HL-60/S4 treated with phorbol 12-myristate 13-acetate at 8.2 ng/mL for 4 days and 3 days (cell line): ENCODE data around the gene RSBN1.
"Not testable (repeated sequence)": the region's sequence is repeated elsewhere in the genome, so short reads cannot be mapped to it uniquely, and the experiment has no call there.

Experiments
- in situ Hi-C: fragments of 300-500 bp; cut with MboI; formaldehyde crosslinking; loops from 2 replicates; pipeline ENCODE4 v1.15.0; 2022; ENCODE audit warnings: low sequenced_read_pairs

Gene RSBN1

GRCh38 chr1:113811888-113812660 is at the start of gene RSBN1:
Gene RSBN1 (minus strand): TSS chr1:113812476. CDS start chr1:113812412, 64 bp downstream.
- in situ Hi-C loops, result no loop called here

- in situ Hi-C loops, result no loop called here
Measured at GRCh38 chr1:113861641-113862040, 49.4 kb upstream of the RSBN1 start.

- in situ Hi-C loops, result no loop called here
Measured at GRCh38 chr1:113860891-113861290, 48.6 kb upstream of the RSBN1 start.

DNA sequence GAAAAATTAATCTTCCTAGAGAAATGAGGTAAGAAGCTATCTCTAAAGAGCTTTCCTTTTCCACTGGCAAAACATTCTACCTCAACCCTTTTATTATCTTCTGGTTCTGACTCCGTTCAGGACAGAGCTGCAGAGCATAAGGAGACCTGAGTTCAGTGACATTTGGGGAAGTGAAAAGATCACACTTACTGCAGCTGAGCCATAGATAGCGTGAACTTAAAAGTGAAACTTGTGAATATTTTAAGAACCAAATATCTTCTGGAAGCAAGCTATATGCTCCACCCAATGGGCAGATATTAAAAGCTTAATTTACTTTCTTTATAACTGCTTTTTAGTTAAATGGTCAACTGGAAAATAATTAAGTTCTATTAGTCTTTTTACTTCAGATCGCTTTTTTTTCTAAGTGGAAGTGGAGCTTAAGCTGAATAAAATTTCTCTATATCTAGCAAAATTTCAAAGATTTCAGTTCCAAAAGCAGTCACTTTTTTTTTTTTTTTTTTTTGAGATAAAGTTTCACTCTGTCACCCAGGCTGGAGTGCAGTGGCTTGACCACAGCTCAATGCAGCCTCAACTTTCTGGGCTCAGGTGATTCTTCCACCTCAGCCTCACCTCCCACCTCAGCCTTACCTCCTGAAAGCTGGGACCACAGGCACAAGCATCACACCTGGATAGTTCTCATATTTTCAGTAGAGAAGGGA is 47.4 kb upstream of the RSBN1 start:
- in situ Hi-C loops, result no loop called here

GRCh38 chr1:113858982-113859381 is 46.7 kb upstream of the RSBN1 start:
- in situ Hi-C loops, result no loop called here

DNA sequence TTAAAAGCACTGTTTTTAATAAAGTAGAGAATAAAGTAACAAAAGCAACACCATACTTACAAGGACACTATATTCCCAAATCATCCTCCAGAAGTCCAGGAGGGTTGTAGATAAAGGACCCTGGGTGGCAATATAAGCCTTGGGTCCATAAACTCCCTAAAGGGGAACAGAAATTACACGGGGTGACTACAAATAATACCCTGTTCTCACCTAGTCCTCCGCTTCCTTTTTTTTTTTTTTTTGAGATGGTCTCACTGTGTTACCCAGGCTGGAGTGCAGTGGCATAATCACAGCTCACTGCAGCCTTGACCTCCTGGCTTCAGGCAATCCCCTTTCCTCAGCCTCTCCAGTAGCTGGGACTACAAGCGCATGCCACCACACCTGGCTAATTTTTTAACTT is 46.1 kb upstream of the RSBN1 start:
- in situ Hi-C loops, result no loop called here

GRCh38 chr1:113857776-113858175 is 45.5 kb upstream of the RSBN1 start:
- in situ Hi-C loops, result no loop called here

- in situ Hi-C loops, result no loop called here
Measured at GRCh38 chr1:113856401-113856790, 44.1 kb upstream of the RSBN1 start.

DNA sequence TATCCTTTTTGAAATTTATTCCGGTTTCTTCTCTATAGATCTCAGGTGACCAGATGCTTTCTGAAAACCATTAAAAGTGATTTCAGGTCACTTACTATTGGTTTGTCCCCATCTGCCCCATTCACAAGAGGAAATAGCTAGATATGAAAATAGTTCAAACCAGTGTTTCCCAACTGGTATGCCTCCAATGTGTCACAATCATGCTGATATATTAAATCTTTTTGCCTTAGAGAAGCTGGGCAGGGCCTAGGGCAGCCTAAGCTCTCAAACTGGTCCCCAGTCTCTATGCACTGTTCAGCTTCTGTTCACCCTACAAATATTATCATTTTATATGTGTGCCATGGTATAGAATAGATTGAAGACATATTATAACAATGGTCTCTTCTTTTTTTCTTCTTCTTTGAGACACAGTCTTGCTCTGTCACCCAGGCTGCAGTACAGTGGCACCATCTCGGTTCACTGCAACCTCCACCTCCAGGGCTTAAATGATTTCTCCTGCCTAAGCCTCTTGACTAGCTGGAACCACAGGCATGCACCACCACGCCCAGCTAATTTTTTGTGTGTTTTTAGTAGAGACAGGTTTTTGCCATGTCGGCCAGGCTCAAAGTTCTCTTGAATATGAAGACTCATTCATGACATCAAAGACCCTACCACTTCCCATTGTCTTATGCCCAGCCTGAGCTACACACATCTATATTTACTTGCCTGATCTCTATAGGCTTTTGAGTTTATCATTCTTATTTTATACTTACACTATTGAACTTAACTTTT is 43.5 kb upstream of the RSBN1 start:
- in situ Hi-C loops, result no loop called here

- in situ Hi-C loops, result no loop called here
Measured at GRCh38 chr1:113854234-113854633, 42.0 kb upstream of the RSBN1 start.

- in situ Hi-C loops, result not testable (repeated sequence)
Measured at GRCh38 chr1:113852694-113853093, 40.4 kb upstream of the RSBN1 start.

GRCh38 chr1:113850127-113850796 is 38.0 kb upstream of the RSBN1 start:
- in situ Hi-C loops, result no loop called here

GRCh38 chr1:113849072-113849471 is 36.8 kb upstream of the RSBN1 start:
- in situ Hi-C loops, result no loop called here

DNA sequence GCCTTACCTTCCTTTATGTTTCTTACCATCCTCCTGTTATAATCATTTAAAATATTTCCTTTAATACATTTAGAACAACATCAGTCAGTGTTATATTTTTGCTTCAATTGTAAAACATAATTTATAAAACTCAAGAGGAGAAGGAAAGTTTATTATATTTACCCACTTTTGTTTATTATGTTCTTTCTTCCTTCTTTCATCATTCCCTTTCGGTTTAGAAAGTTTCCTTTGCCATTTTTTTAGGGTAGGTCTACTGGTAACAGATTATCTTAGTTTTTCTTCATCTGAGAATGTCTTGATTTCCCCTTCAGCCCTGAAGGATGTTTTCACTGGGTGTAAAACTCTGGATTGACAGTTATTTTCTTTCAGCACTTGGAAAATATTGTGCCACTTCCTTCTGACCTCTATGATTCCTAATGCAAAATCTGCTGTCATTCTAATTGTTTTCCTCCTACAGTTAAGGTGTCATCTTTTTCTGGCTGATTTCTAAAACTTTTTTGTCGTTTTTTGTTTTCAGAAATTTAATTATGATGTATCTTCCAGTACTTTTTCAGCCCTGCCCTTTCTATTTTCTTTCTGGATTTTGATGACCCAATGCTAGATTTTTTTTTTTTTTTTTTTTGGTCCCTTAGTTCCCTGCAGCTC is 34.2 kb upstream of the RSBN1 start:
- in situ Hi-C loops, result no loop called here

DNA sequence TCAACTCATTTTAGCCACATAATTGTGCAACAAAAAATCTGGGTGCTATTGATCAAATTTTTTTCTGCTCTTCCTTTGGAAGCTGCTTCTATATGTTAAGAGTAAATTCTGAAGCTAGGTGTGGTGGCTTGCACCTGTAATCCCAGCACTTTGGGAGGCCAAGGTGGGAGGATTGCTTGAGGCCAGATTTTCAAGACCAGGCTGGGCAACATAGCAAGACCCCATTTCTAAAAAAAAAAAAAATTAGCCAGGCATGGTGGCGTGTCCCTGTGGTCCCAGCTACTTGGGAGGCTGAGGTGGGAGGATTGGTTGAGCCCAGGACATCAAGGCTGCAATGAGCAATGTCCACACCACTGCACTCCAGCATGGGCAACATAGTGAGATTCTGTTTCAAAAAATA is 24.3 kb upstream of the RSBN1 start:
- in situ Hi-C loops, result no loop called here

DNA sequence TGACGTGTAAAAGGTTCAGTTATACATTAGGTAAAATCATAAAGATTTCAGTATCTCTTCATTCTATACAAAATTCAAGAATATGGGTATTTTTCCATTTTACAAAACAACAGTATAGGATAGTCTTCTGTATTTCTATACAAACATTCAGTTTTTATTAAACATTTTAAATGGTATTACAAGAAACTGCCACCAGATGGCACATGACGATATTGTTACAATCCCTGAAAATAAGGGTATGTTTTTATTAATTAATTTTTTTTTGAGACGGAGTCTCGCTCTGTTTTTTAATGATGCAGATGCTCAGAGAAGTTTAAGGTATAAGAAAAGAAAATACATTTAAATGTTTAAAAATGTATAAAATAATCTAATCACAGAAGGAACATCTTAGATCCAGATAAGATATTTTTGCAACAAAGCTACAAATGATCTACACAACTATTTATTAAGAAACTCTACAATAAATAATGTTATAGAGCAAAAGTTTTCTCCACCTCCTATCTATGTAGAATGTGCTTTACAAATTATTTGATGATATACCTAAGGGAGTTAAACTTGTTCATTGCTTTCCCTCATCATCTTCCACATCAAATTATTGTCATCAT is 23.5 kb upstream of the RSBN1 start:
- in situ Hi-C loops, result no loop called here

DNA sequence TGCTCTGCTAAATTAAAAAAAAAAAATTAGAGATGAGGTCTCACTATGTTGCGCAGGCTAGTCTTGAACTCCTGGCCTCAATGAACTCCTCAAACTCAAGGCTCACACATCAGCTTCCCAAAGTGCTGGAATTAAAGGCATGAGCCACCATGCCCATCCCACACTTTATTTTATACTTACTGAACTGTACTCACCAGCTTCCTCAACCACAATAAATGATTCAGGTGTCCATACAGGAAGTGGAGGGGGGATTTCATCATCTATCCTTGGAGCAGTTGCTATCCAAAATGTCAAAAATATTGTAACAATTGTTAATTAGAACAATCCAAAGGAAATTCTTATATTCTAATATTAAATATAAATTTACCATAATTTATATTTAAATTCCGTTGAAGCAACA is 22.4 kb upstream of the RSBN1 start:
- in situ Hi-C loops, result no loop called here

GRCh38 chr1:113830039-113830438 is 17.8 kb upstream of the RSBN1 start:
- in situ Hi-C loops, result no loop called here

DNA sequence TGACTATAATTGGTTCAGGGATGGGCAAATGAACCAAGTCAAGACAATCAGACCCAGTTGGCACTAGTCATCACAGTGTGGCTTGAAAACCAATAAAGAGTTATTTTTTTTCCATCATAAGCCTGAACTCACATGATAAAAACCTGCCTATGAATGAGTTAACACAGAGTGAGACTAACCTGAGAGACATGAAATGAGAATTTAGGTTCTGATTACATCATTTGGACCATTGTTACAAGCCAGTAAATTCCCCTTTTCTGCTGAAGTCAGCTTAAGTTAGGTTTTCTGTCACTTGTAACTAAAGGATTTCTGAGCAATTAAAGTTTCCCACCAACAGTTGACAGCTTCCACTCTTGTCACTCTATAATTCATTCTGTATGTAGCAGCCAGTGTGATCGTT is 9.6 kb upstream of the RSBN1 start:
- in situ Hi-C loops, result no loop called here

DNA sequence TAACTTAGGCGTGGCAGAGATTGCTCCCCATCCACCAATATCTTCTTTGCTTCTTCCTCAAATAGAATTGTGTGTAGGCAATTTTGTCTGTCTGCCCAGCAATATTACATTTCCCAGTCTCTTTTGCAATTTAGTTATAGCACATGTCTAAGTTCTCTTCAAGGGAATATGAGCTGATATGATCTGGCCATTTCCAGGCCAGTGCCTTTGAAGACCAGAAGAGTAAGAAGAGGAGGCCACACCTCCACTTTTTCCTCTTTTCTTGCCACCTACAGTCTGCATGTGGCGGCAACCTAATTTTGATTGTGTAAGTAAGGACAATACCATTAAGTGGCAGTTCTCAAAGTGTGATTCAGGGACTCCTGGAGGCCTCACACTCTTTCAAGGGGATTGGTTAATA is 6.3 kb upstream of the RSBN1 start:
- in situ Hi-C loops, result no loop called here
